T-cell (primary cell): ENCODE results near the gene DOCK1. TPM values are rescaled to one million over a fixed set of nuclear protein-coding genes. Genes with fewer than 3 reads are reported as not detected.

Experiments used
- ATAC-seq, 4 experiments: fragments of 200-7000 bp in 3 of 4; fragments of 150-1000 bp in 1 of 4; cut with Tn5 transposase; replicated peaks in 1 of 4; 1 replicate in 3 of 4; 2 replicates in 1 of 4; pipeline ENCODE4 v1.10.0; 2021; ENCODE audit warnings: moderate library complexity in 3 of 4, mild to moderate bottlenecking in 2 of 4, moderate number of reproducible peaks in 1 of 4
- CTCF ChIA-PET, 2 donors: fragments of 300-600 bp; sonication (Branson Sonifier 250); formaldehyde crosslinking; loops; one replicate each; lab custom pipeline; 2022; ENCODE audit warnings: antibody characterized with exemption in 2 of 2; lab: Charles Lee
- POLR2A ChIA-PET, 2 donors: fragments of 300-600 bp; sonication (Branson Sonifier 250); formaldehyde crosslinking; loops; one replicate each; lab custom pipeline; 2022; ENCODE audit warnings: antibody characterized with exemption in 2 of 2; lab: Charles Lee
- DNase-seq, 35 experiments: peaks; one replicate each; pipeline versions ENCODE4 v3.0.0 to v3.0.0-alpha.2; 2013 to 2023
- H3K27ac ChIP-seq: one replicate; pipeline ENCODE4 v1.5.1; 2013; ENCODE audit warnings: low read length
- H3K27me3 ChIP-seq, 2 experiments: replicated peaks in 1 of 2; 1 replicate in 1 of 2; 2 replicates in 1 of 2; pipeline versions ENCODE4 v1.6.1 to v1.7.0; 2013; ENCODE audit warnings: low read length in 1 of 2, mixed read lengths in 1 of 2; ENCODE audit not compliant: control insufficient read depth in 2 of 2, insufficient read depth in 2 of 2; ENCODE audit errors: extremely low read depth in 1 of 2
- H3K36me3 ChIP-seq, 2 donors: 1 replicate in 1 of 2; 2 replicates in 1 of 2; pipeline versions ENCODE4 v1.6.1 to v1.7.0; 2013; ENCODE audit warnings: low read length in 1 of 2; ENCODE audit not compliant: control insufficient read depth in 2 of 2, insufficient read depth in 1 of 2; ENCODE audit errors: extremely low read depth in 1 of 2
- H3K4me1 ChIP-seq, 2 experiments: 1 replicate in 1 of 2; 2 replicates in 1 of 2; pipeline versions ENCODE4 v1.6.1 to v1.7.0; 2013; ENCODE audit warnings: low read length in 2 of 2, mixed read lengths in 1 of 2; ENCODE audit not compliant: insufficient read depth in 2 of 2, control insufficient read depth in 1 of 2; ENCODE audit errors: extremely low read depth in 1 of 2
- H3K4me3 ChIP-seq, 2 donors: 1 replicate in 1 of 2; 2 replicates in 1 of 2; pipeline versions ENCODE4 v1.5.1 to v1.7.0; 2013; ENCODE audit warnings: mild to moderate bottlenecking in 2 of 2, low read length in 1 of 2, moderate library complexity in 1 of 2; ENCODE audit not compliant: control insufficient read depth in 1 of 2; ENCODE audit errors: extremely low read depth in 1 of 2
- H3K9me3 ChIP-seq: 2 replicates; pipeline ENCODE4 v1.7.0; 2013
- H3K27ac Mint-ChIP-seq, 2 donors: one replicate each; pipeline ENCODE4 v1.8.0; 2020 to 2021; ENCODE audit warnings: mild to moderate bottlenecking in 2 of 2, mixed read lengths in 2 of 2
- H3K27me3 Mint-ChIP-seq, 2 donors: one replicate each; pipeline ENCODE4 v1.8.0; 2021 to 2022; ENCODE audit warnings: mixed read lengths in 2 of 2
- H3K36me3 Mint-ChIP-seq: one replicate; pipeline ENCODE4 v1.8.0; 2021; ENCODE audit warnings: mixed read lengths
- H3K4me1 Mint-ChIP-seq, 3 donors: one replicate each; pipeline ENCODE4 v1.8.0; 2020 to 2022; ENCODE audit warnings: mixed read lengths in 3 of 3, mild to moderate bottlenecking in 1 of 3
- H3K4me3 Mint-ChIP-seq, 3 donors: one replicate each; pipeline ENCODE4 v1.8.0; 2020 to 2022; ENCODE audit warnings: mild to moderate bottlenecking in 3 of 3, mixed read lengths in 3 of 3, moderate library complexity in 3 of 3
- H3K9me3 Mint-ChIP-seq, 3 donors: one replicate each; pipeline ENCODE4 v1.8.0; 2020 to 2022; ENCODE audit warnings: mixed read lengths in 3 of 3
- WGBS: methylation state at CpG from one replicate; pipeline ENCODE4 v1.1.5; 2013; ENCODE audit warnings: missing lambda C conversion rate; ENCODE audit not compliant: insufficient coverage; 5-methylcytosine and 5-hydroxymethylcytosine counted together
- total RNA-seq, 35 experiments: library from RNA in 6 of 35; stranded (reverse) in 6 of 35; fragments of 120-200 nt in 1 of 35; gene quantifications; one replicate each; pipeline versions ENCODE4 v1.2.1 to v1.2.4 and lab custom pipeline; 2013 to 2026

DOCK1 gene
- total RNA-seq, 5 donors from 2014 or later (not counting 1 experiment from before 2014, with no cell fraction given) = 0.18 to 0.53 (median 0.37) TPM

DNA sequence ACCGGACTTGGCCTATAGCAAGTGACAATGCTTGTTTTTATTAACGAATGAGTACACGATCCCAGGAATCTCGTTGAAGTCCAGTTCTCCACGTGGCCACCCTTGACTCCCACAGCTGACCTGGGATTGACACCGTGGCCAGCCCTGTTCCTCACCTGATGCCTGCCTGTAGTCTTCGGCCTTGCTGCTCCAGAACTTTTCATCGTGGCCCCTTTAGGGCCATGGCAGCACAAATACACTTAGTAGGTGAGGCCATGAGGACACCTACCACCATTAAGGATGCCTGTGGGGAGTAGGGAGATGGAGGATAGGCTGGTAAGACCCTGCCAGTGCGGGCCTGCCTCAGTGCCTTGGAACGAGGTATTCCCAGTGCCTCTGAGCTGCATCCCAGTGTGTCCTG lies 321.8 kb downstream of the DOCK1 start:
- ATAC-seq (no peak), DNase-seq (no peak)
- H3K27ac Mint-ChIP-seq = no peak overlapping the region
- H3K27me3 ChIP-seq = peaks cover 0 to 10% of the 10 kb centered on the region in 2 experiments
- H3K4me3 ChIP-seq = no peak overlapping the region
- no peaks in the 10 kb centered on the region for H3K9me3 ChIP-seq
- CTCF ChIA-PET = interaction anchor here in 1 of 2 donors (0.5 kb wide), 1 partner anchor 11 kb away, joined by 5 read pairs; no protein-coding TSS in a partner anchor
- WGBS = 92% methylated on average over 6 of the region's 10 CpGs
- POLR2A ChIA-PET = no interaction called here
- H3K27ac ChIP-seq = no peak overlapping the region
- H3K4me3 Mint-ChIP-seq = no peak overlapping the region
- no peaks in the 10 kb centered on the region for H3K36me3 Mint-ChIP-seq
- no peaks in the 10 kb centered on the region for H3K4me1 ChIP-seq
- H3K9me3 Mint-ChIP-seq = no peaks in the 10 kb centered on the region
- no peaks in the 10 kb centered on the region for H3K4me1 Mint-ChIP-seq
- H3K36me3 ChIP-seq = no peaks in the 10 kb centered on the region
- peaks cover 11 to 15% of the 10 kb centered on the region in 2 donors for H3K27me3 Mint-ChIP-seq

- Mint-ChIP-seq H3K4me1 (no peaks in the 10 kb centered on the region), H3K27me3 (peaks cover 11% of the 10 kb centered on the region in 2 donors), H3K4me3 (no peak overlapping the region), H3K36me3 (no peaks in the 10 kb centered on the region), H3K27ac (no peak overlapping the region), H3K9me3 (no peaks in the 10 kb centered on the region)
- ChIA-PET POLR2A (no interaction called here), CTCF (interaction anchor here in 1 of 2 donors (0.5 kb wide), 1 partner anchor 12 kb away, joined by 5 read pairs; no protein-coding TSS in a partner anchor)
- WGBS = no CpG with 5 or more reads among the region's 1 CpG
- ATAC-seq (no peak), DNase-seq (no peak)
- Histone ChIP-seq H3K36me3 (no peaks in the 10 kb centered on the region), H3K27ac (no peak overlapping the region), H3K4me1 (no peaks in the 10 kb centered on the region), H3K27me3 (peaks cover 0 to 10% of the 10 kb centered on the region in 2 experiments), H3K4me3 (no peak overlapping the region), H3K9me3 (no peaks in the 10 kb centered on the region)
Measured at GRCh38 chr10:127227663-127228062, 322.4 kb downstream of the DOCK1 start.

GRCh38 chr10:127228195-127228787 lies 323.1 kb downstream of the DOCK1 start:
- Histone ChIP-seq H3K4me1 (no peaks in the 10 kb centered on the region), H3K27me3 (peaks cover 0 to 10% of the 10 kb centered on the region in 2 experiments), H3K36me3 (no peaks in the 10 kb centered on the region), H3K9me3 (no peaks in the 10 kb centered on the region), H3K4me3 (no peak overlapping the region), H3K27ac (no peak overlapping the region)
- no peak for ATAC-seq
- H3K4me3 Mint-ChIP-seq = no peak overlapping the region
- no peak overlapping the region for H3K27ac Mint-ChIP-seq
- H3K27me3 Mint-ChIP-seq = peaks cover 8 to 10% of the 10 kb centered on the region in 2 donors
- H3K36me3 Mint-ChIP-seq = no peaks in the 10 kb centered on the region
- WGBS = 54% methylated on average over 6 of the region's 12 CpGs
- CTCF ChIA-PET = no interaction called here
- no peaks in the 10 kb centered on the region for H3K9me3 Mint-ChIP-seq
- DNase-seq = peak in 1 of 35 experiments; percentile 3
- H3K4me1 Mint-ChIP-seq = no peaks in the 10 kb centered on the region
- POLR2A ChIA-PET = no interaction called here

GRCh38 chr10:127234306-127234800 lies 329.1 kb downstream of the DOCK1 start:
- DNase-seq (no peak), ATAC-seq (no peak)
- POLR2A ChIA-PET = no interaction called here
- Histone ChIP-seq H3K27me3 (no peaks in the 10 kb centered on the region), H3K4me1 (no peaks in the 10 kb centered on the region), H3K4me3 (no peak overlapping the region), H3K36me3 (no peaks in the 10 kb centered on the region), H3K9me3 (no peaks in the 10 kb centered on the region), H3K27ac (no peak overlapping the region)
- H3K36me3 Mint-ChIP-seq = no peaks in the 10 kb centered on the region
- no peaks in the 10 kb centered on the region for H3K9me3 Mint-ChIP-seq
- peaks cover 4 to 5% of the 10 kb centered on the region in 2 donors for H3K27me3 Mint-ChIP-seq
- no CpG with 5 or more reads among the region's 1 CpG for WGBS
- CTCF ChIA-PET = interaction anchor here in 1 of 2 donors (1.2 kb wide), 1 partner anchor 9 kb away, joined by 3 read pairs; no protein-coding TSS in a partner anchor
- no peak overlapping the region for H3K4me3 Mint-ChIP-seq
- no peak overlapping the region for H3K27ac Mint-ChIP-seq
- H3K4me1 Mint-ChIP-seq = no peaks in the 10 kb centered on the region

GRCh38 chr10:127236266-127236665 lies 331.0 kb downstream of the DOCK1 start:
- Histone ChIP-seq H3K4me3 (no peak overlapping the region), H3K27me3 (no peaks in the 10 kb centered on the region), H3K9me3 (no peaks in the 10 kb centered on the region), H3K4me1 (no peaks in the 10 kb centered on the region), H3K27ac (no peak overlapping the region), H3K36me3 (no peaks in the 10 kb centered on the region)
- Mint-ChIP-seq H3K27me3 (peaks cover 5% of the 10 kb centered on the region in 2 donors), H3K9me3 (no peaks in the 10 kb centered on the region), H3K4me3 (no peak overlapping the region), H3K27ac (no peak overlapping the region), H3K4me1 (no peaks in the 10 kb centered on the region), H3K36me3 (no peaks in the 10 kb centered on the region)
- ChIA-PET POLR2A (no interaction called here), CTCF (no interaction called here)
- no peak for ATAC-seq
- DNase-seq = no peak
- 100% methylated on average over 1 of the region's 3 CpGs for WGBS

- H3K27ac Mint-ChIP-seq = no peak overlapping the region
- no peak overlapping the region for H3K27ac ChIP-seq
- no peaks in the 10 kb centered on the region for H3K4me1 Mint-ChIP-seq
- no peaks in the 10 kb centered on the region for H3K9me3 ChIP-seq
- WGBS = 69% methylated on average over 2 of the region's 3 CpGs
- no peaks in the 10 kb centered on the region for H3K27me3 ChIP-seq
- ChIA-PET POLR2A (no interaction called here), CTCF (interaction anchor here in 1 of 2 donors (0.8 to 1.6 kb wide), 2 partner anchors 104 to 611 kb away, joined by 4 to 7 read pairs; no protein-coding TSS in a partner anchor)
- H3K9me3 Mint-ChIP-seq = no peaks in the 10 kb centered on the region
- H3K4me1 ChIP-seq = no peaks in the 10 kb centered on the region
- ATAC-seq (no peak), DNase-seq (no peak)
- H3K36me3 ChIP-seq = no peaks in the 10 kb centered on the region
- no peak overlapping the region for H3K4me3 ChIP-seq
- H3K36me3 Mint-ChIP-seq = no peaks in the 10 kb centered on the region
- H3K27me3 Mint-ChIP-seq = peaks cover 0 to 24% of the 10 kb centered on the region in 2 donors
- no peak overlapping the region for H3K4me3 Mint-ChIP-seq
Measured at GRCh38 chr10:127242914-127243313, 337.7 kb downstream of the DOCK1 start.
